ENCODE results near the gene ZFAND6. TPM values are rescaled to one million over a fixed set of nuclear protein-coding genes. Genes with fewer than 3 reads are reported as not detected.

ZFAND6 gene
- total and polyA plus RNA-seq, 10 of the 15 experiments (the other 5 are each of a cell fraction or from before 2014, with no cell fraction given) = 78.9 to 179 (median 135) TPM

GRCh38 chr15:80182611-80183261, 123.3 kb downstream of the ZFAND6 start:
- SMC1A ChIA-PET (ENCODE audit: uncharacterized antibody, unreplicated experiment) = no interaction called here
- RAD21 ChIA-PET (ENCODE audit: unreplicated experiment) = no interaction called here

More at GRCh38 chr15:80182611-80183261, 123.3 kb downstream of the ZFAND6 start:
- CTCF ChIA-PET = interaction anchor here (1.1 kb wide), 1 partner anchor 7 kb away, joined by 5 read pairs; no protein-coding TSS in a partner anchor
- no peak for DNase-seq (ENCODE audit: low read depth, low spot score)
- H2AFZ ChIP-seq (ENCODE audit: control insufficient read depth, low read depth, low read length) = no peak overlapping the region
- H3K4me3 ChIP-seq = no peak overlapping the region
- no peaks in the 10 kb centered on the region for H3K79me2 ChIP-seq (ENCODE audit: control insufficient read depth, insufficient read depth, low read length)
- no peak overlapping the region for H3K27ac ChIP-seq (ENCODE audit: control insufficient read depth, insufficient read depth)
- H3K36me3 ChIP-seq (ENCODE audit: control insufficient read depth in 2 of 2, insufficient read depth in 2 of 2, low read length in 1 of 2) = peaks cover 3 to 8% of the 10 kb centered on the region in 2 experiments
- TF ChIP-seq FOS (IDR thresholded peaks at IDR 0.05; ENCODE audit: borderline replicate concordance, extremely low read depth, insufficient read length) (no peak), CBFB (IDR thresholded peaks at IDR 0.05; ENCODE audit: low read depth) (no peak), ZNF207 (IDR thresholded peaks at IDR 0.05; ENCODE audit: borderline replicate concordance) (no peak), SMARCA5 (IDR thresholded peaks at IDR 0.05) (no peak), BACH1 (IDR thresholded peaks at IDR 0.05; ENCODE audit: borderline replicate concordance) (no peak), SIX5 (IDR thresholded peaks at IDR 0.05; ENCODE audit: low read depth, low read length, severe bottlenecking) (no peak), RELB (IDR thresholded peaks at IDR 0.05; ENCODE audit: low read depth) (no peak), HCFC1 (IDR thresholded peaks at IDR 0.05; ENCODE audit: low read length) (no peak), MEF2A (IDR thresholded peaks at IDR 0.05; ENCODE audit: insufficient read depth, low read depth, low read length) (no peak), STAT1 (conservative IDR thresholded peaks at IDR 0.05) (no peak), SREBF1 (IDR thresholded peaks at IDR 0.05; ENCODE audit: low read length) (no peak), NRF1 (conservative IDR thresholded peaks at IDR 0.05; ENCODE audit: low read depth, low read length) (no peak), NR2F1 (conservative IDR thresholded peaks at IDR 0.05) (no peak), TAF1 (IDR thresholded peaks at IDR 0.05; ENCODE audit: borderline replicate concordance, low read depth, low read length) (no peak)
- TF ChIP-seq, protein P1, sequence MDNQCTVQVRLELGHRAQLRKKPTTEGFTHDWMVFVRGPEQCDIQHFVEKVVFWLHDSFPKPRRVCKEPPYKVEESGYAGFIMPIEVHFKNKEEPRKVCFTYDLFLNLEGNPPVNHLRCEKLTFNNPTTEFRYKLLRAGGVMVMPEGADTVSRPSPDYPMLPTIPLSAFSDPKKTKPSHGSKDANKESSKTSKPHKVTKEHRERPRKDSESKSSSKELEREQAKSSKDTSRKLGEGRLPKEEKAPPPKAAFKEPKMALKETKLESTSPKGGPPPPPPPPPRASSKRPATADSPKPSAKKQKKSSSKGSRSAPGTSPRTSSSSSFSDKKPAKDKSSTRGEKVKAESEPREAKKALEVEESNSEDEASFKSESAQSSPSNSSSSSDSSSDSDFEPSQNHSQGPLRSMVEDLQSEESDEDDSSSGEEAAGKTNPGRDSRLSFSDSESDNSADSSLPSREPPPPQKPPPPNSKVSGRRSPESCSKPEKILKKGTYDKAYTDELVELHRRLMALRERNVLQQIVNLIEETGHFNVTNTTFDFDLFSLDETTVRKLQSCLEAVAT (IDR thresholded peaks at IDR 0.05) = no peak
- TF ChIP-seq, protein P2, sequence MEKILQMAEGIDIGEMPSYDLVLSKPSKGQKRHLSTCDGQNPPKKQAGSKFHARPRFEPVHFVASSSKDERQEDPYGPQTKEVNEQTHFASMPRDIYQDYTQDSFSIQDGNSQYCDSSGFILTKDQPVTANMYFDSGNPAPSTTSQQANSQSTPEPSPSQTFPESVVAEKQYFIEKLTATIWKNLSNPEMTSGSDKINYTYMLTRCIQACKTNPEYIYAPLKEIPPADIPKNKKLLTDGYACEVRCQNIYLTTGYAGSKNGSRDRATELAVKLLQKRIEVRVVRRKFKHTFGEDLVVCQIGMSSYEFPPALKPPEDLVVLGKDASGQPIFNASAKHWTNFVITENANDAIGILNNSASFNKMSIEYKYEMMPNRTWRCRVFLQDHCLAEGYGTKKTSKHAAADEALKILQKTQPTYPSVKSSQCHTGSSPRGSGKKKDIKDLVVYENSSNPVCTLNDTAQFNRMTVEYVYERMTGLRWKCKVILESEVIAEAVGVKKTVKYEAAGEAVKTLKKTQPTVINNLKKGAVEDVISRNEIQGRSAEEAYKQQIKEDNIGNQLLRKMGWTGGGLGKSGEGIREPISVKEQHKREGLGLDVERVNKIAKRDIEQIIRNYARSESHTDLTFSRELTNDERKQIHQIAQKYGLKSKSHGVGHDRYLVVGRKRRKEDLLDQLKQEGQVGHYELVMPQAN (conservative IDR thresholded peaks at IDR 0.05) = no peak
- TF ChIP-seq, protein P3, sequence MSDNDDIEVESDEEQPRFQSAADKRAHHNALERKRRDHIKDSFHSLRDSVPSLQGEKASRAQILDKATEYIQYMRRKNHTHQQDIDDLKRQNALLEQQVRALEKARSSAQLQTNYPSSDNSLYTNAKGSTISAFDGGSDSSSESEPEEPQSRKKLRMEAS (IDR thresholded peaks at IDR 0.05; ENCODE audit: low read depth, low read length) = no peak
- no peak for FAIRE-seq
- in situ Hi-C loops (cut with MboI) = no loop called here
- POLR2A ChIA-PET = no interaction called here
- WGBS (ENCODE audit: insufficient coverage, insufficient replicate concordance, low lambda C conversion rate, missing lambda C conversion rate) = 97% methylated on average over 5 of the region's 5 CpGs
- intact Hi-C loops (cut with micrococcal nuclease; ENCODE audit: unreplicated experiment) = no loop called here
- H3K9ac ChIP-seq (ENCODE audit: control insufficient read depth, insufficient read depth, low read length) = no peak overlapping the region
- no peaks in the 10 kb centered on the region for H4K20me1 ChIP-seq (ENCODE audit: control insufficient read depth, insufficient read depth)
- BruUV-seq (replicated peaks) = no TSS peak
- no peak overlapping the region for H3K4me2 ChIP-seq (ENCODE audit: control insufficient read depth, insufficient read depth)
- no peaks in the 10 kb centered on the region for H3K4me1 ChIP-seq (ENCODE audit: control insufficient read depth, insufficient read depth, low read length)
- no peaks in the 10 kb centered on the region for H3K27me3 ChIP-seq (replicated peaks in 1 of 2; ENCODE audit: control insufficient read depth in 2 of 2, insufficient read depth in 2 of 2, low read length in 1 of 2)
- H3K9me3 ChIP-seq (replicated peaks; ENCODE audit: control insufficient read depth, insufficient read depth, low read length) = no peaks in the 10 kb centered on the region
- no peak for ATAC-seq

Measured in GM12878 (cell line).